Brain pericyte (primary cell): ENCODE results near the gene LRRC7.
A peak's percentile ranks its signal among the peaks of the same experiment; 100 is the strongest.
"Not testable (repeated sequence)": the region's sequence is repeated elsewhere in the genome, so short reads cannot be mapped to it uniquely, and the experiment has no call there.

Experiments
- DNase-seq: peaks from one replicate; pipeline ENCODE4 v3.0.0-alpha.2; 2012; ENCODE audit warnings: low read depth, low spot score

Gene LRRC7

DNA sequence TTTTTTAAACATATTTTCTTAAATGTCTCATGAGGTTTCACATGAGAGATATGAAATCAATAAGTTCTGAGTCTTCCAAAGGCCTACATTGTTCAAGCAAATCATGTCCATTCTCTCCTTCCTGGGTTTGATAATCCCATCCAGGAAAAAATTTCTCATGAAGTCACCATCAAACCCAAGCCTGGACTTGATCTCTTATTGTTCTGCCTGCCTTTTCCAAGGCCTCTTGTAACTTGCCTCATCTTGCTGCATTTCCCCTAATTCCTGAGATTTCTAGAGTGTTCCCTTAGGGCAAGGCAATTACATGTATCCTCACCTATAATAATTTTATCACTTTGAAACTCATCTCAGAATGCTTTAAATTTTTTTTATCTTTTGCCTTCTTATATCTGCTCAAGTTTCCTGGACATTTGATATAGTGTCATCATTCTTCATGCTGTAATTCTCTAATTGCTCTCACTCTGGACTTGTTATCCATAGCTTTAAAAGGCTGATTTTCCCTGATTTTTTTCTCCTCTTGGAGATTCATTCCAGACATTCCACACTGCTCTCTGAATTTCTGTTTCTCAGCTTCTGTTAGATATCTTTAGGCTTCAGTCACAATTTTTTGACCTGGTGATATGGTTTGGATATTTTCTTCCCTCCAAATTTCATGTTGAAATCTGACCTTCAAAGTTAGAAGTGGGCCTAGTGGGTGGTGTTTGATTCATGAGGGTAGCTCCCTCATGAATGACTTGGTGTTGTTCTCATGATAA, 126.4 kb downstream of the LRRC7 start:
- no peak for DNase-seq

DNA sequence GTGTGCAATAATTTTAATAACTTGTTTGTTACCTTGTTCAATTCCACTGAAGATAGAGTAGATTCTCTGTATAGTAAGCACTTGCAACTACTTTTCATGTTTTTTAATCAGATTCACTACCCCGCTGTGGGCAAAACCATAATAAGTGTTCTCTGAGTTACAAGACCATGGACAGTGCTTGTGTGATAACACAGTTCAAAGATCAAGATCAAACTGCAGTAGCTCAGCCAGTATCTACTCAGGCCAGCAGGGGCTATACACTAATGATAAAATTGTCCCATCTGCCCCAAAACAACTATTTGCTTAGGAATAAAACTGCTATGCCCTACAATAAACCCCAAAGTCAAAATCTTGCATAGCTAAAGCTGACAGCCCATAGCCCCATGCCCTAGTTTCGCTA, 129.6 kb downstream of the LRRC7 start:
- DNase-seq, result no peak

DNA sequence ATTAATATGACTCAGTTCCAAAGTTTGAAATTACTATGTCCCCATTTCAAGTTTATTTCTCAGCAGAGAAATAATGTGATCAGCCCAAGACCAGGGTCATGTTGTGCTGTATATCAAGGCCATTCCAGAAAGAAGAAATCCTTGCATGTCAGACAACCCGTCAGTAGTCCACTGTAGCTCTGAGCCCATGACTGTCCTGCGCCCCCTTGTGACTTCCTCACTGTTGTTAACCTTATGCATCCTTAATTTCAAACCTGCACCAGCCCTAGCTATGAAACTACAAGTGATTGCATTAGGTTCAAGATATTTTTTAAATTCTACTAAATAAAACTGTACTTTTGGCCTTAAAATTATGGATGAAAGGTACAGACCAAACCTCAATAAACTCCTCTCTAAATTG, 133.0 kb downstream of the LRRC7 start:
- DNase-seq, result no peak

DNA sequence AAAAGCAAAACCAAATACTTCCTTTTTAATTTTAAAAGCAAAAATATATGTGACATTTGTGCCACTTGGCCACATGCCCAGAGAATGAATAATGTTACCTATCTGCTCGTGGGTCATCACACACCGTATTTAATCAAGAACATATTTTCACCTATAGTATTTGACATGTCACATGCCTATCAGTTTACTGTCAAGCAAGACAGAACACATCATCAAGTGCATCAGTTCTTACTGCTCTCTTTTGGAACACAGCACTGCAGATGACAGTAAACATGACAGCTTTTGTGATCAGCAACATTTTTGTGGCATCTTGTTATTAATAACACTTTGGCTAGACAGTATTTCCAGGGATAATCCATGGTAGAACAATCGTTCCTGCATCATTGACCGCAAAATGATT, 134.4 kb downstream of the LRRC7 start:
- DNase-seq, result no peak

DNA sequence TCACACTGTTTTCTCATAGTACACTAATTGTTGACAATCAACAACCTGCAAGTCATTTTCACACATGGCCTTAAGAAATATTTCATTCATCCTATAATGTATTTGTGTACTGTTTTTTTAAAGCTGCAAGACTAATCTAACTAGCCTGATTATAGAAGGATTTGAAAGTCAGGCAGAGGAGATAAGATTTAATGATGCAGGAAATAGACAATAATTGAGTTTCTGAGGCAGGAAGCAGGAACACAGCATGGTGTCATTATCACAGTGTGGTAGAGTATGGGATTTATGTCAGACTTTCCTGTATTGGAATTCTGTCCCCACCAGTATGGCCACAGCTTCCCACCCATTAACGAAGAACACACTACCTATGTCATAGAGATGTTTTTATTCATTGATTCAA, 138.8 kb downstream of the LRRC7 start:
- no peak for DNase-seq

DNA sequence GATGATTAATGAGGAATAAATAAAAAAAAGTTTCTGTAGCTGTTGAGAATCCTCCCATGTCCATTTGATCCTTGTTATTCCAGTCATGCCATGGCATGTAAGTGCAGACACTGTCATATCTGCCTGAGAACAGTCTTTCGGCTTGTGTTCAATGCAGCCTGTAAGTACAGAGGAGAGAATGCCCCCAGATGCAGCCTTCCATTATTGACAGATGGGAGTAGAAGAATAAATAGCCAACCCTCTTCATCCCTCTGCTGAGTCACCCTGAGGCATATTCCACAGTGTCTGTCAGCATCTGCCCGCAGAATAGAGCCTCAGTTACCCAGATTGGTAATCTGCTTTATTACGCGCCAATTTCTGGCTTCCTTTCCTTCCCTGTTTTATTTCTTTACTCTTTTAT, 139.4 kb downstream of the LRRC7 start:
- DNase-seq, result no peak

DNA sequence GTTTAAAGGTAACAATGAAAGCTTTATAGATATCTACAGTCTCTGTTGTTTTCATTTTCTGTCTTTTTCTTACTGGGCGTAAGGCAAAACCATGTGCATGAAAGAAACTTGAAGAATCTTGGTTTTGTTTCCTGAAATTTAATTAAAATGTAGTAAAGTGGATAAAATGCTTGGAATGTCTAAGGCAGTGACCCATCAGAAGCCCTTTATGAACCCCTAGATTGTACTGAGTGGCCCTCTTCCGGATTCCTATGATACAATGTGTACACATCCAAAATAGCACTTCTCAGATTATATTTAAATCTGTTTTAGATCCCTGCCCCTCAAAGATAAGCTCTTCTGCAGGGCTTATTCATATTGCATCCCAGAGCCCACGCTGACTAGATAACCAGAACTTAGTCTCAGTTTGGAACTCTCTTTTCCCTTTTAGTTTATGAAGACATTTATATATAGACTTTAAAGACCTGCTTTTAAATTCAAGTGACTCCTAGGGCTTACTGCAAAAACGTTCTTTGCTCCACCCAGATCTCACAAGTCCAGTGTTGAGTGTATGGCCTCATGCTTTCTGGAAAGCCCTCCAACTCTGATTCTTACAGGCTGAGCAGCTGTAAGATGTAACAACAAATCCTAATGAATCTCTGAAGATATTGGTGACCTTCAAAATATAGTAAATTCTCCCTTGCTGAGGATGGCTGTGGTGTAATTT, 142.9 kb downstream of the LRRC7 start:
- DNase-seq, result no peak

DNA sequence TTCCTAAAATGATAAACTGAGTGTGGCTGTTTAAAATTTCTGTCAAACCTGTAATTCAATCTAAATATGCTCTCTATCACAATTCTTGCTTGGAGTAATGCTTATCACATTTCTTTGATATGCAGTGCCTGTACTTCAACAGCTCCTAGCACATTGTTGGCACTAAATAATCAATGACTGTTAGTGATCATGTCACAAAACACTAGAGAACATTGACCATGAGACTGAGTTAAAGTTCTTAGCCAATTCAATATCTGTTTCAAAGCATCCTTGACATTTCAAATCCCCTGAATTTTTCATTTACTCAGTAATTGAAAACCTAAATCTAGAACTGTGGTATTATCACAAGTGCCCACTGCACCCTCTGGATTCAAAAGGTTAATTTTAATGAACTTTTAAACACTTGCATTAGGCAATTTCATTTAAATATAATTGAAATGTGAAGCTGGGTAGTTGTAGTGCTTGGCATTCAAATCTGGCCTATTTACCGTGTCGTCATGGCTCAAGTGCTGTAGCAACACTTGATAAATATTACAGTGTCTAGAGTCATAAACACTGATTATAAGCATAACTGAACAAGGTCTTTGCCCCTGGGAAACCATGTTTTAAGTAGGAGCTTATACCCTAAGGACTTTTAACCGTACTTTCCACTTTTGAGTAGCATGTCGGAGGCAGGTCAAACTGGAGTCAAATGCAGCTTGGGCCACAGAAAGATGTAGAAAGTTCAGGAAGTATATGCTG, 143.6 kb downstream of the LRRC7 start:
- DNase-seq, result no peak

DNA sequence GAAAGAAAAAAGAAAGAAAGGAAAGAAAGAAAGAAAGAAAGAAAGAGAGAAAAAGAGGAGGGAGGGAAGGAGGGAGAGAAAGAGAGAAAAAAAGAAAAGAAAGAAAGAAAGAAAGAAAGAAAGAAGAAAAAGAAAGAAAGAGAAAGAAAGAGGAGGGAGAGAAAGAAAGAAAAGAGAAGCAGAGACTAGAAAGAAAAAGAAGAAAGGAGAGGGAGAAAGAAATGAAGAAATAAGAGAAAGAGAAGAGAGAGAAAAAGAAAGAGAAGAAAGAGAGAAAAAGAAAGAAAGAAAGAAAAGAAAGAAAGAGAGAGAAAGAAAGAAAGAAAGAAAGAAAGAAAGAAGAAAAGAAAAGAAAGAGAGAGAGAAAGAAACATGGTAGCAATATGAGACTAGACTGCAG, 150.1 kb downstream of the LRRC7 start:
- not testable (repeated sequence) for DNase-seq

DNA sequence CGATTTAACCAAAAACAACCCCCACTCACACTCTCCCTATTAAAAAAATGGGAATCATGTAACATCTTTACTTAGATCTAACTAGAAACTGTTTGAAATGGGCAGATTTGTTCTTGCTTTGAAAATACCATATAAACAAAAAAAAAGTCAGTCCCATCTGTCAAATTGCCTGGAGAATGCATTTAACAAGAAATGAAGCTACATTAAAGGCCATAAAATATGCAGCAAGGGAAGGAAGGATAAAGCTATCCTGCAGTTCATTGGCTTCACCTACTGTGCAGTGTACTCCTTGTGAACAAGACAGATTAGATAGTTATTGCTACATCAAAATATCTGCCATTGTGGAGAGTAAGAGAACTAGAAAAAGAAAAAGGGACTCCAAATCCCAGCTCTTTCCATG, 160.5 kb downstream of the LRRC7 start:
- DNase-seq, result no peak

DNA sequence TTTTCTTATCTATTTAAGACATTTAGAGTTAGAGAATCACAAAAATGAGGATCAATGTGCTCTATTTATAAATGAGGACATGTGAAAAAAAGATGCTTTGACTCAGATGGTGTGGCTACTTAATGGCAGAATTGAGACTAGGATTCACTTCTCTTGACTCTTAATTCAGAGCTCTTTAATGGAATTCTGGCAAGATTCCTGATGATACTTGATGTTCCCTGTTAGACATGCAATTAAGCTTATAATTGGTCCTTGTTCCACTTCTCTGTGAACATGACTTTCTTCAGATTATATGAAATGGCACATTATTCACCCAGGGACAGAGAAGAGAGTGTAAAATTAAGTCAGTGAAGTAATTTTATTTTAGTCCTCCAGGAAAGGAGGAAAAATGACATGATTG, 165.3 kb downstream of the LRRC7 start:
- no peak for DNase-seq

DNA sequence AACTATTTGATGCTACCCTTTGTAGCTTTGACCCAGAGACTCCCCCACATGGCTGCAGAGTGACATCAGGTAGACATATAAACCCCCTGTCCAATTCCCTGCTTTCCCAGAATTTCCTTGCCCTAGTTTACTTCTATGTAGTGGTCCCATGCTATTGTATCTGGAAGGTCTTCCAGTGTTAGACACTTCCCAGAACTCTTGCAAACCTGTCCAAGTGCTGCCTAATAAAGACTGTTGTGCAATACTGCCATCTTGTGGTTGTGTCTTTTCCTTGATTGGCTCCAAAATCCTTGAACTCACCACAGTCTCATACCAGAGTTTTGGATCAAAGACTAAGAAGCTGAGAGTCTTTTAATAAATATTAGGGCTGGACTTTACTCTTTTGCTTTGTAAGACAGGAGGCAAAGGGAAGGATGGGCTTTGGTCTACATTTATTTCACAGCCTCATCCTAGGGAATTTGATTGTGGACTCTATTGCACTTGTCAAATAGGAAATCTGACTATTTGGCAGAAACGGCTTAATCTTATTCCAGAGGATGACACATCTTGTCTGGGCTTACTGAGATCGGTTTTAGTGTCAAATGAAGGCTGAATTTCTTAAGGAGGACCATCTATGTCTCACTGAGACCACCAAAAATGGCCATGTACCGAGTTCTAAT, 169.9 kb downstream of the LRRC7 start:
- DNase-seq, result peak; percentile 21

DNA sequence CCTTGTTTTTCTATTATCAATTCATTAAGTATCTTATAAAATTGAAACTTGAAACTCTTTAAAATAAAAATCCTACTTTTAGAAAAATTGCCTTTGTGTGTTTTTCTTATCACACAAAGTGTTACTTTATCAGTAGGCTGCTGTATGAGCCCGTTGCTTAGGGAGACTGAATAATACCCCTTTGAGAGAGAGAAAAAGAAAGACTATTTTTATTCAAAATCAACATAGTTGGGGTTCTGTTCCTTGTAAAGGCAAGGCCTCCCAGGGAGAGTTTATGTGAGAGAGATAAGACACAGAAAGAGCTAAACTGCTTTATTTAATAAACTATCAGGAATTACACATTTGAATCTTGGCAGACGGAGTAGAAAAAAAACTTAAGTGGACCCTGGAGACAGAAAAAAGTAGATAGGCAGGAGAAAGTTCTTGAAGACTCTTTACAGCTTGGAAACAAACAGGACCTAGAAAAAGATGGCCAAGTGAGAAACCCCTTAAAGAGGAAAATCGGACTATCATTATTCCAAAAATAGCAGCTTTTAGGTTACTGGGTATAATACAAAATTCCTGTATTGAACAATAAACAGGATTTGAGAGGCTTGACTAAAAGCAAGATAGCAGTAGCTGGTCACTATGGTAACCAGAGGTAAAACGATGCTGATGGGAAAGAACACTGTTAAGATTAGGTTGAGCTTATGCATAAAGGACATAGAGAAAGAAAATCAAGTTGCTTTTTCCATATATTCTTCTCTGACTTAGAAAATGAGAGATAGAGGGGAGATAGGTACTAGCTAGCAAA, 170.9 kb downstream of the LRRC7 start:
- DNase-seq, result no peak

DNA sequence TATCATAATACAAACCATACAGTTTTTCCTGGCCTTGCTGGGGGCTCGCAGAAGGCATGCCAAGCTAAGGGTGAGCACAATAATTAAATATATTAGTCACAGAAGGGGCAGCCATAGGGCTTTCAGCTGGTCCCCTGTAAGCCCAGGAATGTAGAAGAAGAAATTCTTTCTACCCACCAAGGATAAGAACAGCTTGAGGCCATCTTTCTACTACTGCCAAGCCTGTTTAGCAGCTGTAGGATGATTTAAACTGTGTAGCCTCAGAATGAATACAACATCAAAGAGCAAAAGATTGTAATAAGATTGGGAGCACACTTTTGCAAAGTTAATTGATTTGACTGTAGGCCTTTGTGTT, 171.5 kb downstream of the LRRC7 start:
- no peak for DNase-seq

DNA sequence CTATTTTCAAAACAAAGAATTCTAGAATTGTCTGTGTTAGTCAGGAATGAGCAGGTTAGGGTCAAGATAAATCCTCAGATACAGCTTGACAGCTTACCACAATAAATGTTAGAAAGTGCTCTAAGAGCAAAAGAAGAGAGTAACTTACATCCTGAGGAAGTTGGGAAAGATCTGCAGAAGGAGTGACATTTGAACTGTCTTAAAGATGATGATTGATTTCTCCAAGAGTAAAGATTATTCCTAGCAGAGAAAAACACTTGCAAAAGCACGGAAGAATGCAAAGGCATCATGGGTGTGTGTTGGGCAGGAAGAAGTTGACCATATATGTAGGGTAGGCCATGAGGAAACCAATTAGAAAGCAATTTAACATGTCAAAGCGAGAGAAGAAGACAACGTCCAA, 175.4 kb downstream of the LRRC7 start:
- DNase-seq, result no peak

DNA sequence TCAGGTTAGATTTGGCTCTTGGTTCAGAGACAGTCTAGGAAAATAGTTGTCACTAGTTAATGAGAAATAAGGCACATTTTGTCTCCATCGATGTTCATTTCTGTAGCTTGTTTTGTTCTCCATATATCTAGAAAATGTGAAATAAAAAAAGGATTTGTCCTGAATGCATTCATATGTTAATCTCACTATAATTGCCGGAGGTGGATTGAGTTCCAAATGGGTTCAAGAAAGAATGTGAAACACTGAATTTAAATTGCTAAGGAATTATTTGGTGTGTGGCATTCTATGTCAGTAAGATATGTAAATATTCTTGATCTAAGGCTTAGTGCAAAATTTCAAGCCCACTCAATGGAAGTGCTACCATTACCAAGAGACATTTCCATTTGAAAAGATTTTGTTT, 176.7 kb downstream of the LRRC7 start:
- no peak for DNase-seq

DNA sequence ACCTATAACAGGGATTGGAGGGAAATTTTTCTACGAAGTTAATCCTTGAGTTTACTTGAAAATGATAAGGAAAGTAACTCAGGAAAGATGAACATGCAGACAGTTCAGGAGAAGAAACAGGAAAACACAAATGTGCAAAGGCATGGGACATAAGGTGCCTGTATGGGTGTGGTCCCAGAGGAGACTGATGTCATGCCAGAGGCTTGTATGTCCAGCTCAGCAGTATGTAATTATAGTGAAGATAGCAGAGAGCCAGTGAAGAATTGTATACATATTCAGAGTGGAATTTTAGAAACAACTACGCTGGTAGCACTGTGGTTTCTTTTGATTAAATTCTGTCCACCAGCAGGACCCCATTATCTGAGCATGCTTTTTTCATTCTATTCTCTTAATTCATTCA, 179.5 kb downstream of the LRRC7 start:
- no peak for DNase-seq

DNA sequence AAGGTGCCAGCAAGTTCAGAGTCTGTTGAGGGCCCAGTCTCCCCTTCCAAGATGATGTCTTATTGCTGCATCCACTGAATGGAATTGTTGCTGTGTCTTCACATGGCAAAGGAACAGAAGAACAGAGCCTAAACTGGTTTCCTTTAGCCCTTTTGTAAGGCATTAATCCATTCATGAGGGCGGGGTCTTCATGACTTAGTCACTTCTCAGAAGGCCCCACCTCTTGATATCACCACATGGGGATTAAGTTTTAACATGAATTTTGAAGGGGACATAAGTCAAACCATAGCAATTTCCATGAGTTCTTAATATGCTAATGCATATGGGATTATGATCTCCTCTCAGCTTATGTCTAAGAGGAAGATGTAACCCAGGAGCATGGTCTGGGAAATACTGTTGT, 182.9 kb downstream of the LRRC7 start:
- no peak for DNase-seq

DNA sequence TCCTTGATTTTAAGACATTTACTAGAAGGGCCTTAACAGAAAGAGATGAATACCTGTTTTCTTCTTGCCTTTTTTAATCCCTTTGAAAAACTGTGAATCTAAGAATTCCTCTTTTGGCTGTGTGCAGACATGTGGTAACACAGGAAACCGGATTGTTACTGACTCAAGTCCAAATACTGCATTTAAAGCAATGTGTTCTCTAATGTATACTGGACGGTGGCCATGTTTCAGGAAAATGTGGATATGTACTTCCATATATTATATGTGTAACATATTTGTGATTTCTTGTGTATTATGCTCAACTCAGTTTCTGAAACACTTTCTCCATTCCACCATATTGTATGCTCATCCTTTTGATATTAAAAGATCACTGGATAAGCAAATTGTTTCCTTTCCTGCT, 185.1 kb downstream of the LRRC7 start:
- no peak for DNase-seq

DNA sequence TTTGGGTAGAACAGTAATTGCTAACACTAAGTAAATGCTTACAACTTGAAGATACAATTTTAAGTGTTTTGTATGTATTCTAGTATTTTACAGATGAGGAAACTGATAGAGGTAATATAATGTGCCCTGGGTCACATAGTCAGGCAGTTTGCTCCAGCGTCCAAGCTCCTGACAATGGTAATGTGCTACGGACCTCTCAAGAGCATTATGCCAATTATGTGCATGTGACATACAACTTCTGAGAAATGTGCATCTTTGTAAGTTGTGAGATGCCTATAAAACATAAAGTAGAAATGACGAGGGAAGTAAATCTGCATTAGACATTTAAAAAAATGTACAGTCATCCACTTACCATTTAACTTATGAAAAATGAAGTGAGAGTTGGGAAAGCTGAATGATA, 186.8 kb downstream of the LRRC7 start:
- DNase-seq, result no peak

DNA sequence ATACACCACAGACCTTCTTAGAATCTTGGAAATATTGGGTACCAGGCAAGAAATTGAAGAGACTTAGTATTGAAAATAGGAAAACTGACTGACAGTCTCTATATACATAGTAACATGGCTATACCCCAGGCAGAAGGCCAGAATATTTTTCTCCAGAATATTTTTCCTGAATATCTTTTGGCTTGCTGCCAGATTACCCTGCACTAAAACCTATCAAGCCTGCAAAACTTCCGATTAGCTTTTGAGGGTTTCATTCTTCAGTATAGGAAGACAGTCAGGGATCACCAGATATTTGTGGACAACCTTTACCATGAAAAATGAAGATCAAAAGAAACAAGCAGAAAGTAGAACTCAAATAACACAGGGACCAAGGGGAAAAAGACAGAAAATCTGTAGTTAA, 187.9 kb downstream of the LRRC7 start:
- DNase-seq, result no peak

DNA sequence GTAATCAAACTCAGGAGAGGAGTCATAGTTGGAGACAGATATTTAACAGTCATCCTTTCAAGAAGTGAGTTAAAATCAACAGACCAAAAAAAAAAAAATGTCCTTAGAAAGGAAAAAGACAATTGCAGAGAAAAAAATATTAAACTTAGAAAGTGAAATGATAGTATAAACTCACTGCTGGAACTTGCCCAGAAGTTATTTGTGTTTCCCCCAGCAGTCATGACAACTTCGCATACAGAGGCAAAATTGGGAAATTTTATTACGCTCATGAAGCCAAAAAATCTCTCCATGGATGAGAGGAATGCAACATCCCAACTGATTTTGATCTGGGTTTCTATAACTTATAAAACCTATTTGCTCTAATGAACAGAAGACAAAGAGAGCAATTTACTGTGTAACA, 198.2 kb downstream of the LRRC7 start:
- no peak for DNase-seq
